ENCODE results near the gene SGSM1. TPM values are rescaled to one million over a fixed set of nuclear protein-coding genes. Genes with fewer than 3 reads are reported as not detected.

SGSM1 gene, protein sequence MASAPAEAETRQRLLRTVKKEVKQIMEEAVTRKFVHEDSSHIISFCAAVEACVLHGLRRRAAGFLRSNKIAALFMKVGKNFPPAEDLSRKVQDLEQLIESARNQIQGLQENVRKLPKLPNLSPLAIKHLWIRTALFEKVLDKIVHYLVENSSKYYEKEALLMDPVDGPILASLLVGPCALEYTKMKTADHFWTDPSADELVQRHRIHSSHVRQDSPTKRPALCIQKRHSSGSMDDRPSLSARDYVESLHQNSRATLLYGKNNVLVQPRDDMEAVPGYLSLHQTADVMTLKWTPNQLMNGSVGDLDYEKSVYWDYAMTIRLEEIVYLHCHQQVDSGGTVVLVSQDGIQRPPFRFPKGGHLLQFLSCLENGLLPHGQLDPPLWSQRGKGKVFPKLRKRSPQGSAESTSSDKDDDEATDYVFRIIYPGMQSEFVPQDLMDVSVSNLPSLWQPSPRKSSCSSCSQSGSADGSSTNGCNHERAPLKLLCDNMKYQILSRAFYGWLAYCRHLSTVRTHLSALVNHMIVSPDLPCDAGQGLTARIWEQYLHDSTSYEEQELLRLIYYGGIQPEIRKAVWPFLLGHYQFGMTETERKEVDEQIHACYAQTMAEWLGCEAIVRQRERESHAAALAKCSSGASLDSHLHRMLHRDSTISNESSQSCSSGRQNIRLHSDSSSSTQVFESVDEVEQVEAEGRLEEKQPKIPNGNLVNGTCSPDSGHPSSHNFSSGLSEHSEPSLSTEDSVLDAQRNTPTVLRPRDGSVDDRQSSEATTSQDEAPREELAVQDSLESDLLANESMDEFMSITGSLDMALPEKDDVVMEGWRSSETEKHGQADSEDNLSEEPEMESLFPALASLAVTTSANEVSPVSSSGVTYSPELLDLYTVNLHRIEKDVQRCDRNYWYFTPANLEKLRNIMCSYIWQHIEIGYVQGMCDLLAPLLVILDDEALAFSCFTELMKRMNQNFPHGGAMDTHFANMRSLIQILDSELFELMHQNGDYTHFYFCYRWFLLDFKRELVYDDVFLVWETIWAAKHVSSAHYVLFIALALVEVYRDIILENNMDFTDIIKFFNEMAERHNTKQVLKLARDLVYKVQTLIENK
- total RNA-seq, result 0.25 and 0.39 TPM in 2 replicates
- polyA plus RNA-seq, result not detected in 2 replicates

DNA sequence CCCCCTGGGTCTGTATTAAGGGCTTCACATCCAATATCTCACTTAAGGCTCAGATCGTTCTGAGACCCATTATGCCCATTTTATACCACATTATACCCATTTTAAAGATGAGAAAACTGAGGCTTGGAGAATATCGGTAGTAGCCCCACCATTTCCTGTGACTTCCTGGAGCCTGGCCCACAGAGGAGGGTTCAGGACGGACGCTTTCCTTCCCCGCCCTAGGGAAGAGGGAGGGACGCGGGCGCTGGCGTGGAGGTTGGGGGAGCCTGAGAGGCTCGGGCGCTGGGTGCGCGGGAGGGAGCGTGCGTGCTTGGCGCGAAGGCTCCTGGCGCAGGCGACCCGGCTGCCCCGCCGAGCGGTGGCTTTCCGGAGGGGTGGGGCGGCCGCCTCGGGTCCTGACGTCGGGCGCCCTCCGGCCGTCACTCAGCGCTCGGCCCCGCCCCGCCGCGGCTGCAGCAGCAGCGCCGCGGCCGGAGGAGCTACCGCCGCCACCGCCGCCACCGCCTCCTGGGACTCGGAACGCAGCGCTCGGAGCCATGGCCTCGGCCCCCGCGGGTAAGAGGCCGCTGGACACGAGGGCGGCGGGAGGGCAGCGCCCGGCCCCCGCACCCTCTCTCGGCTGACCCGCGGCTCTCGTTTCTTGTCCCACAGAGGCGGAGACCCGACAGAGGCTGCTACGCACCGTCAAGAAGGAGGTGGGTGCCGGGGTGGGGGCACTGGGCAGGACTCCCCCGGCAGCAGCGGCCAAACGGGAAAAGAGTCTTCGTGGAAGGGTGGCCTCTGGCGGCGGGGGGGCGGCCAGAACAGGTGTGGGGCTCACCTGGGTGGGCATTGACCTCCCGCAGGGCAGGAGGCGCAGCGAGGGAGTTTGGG lies at the start of gene SGSM1:
TSS of gene SGSM1 (plus strand) at position 422 of the 873 bp plus-strand sequence. CDS start at position 537, 115 bp downstream.
- Histone ChIP-seq H3K9me3 (ENCODE audit: low read depth) (no peaks in the 10 kb centered on the region), H3K27me3 (peaks cover 11% of the 10 kb centered on the region), H3K36me3 (no peaks in the 10 kb centered on the region), H3K4me3 (peak within 1 kb of the TSS; percentile 39), H3K4me1 (ENCODE audit: low read depth) (no peaks in the 10 kb centered on the region), H3K27ac (no peak within 1 kb of the TSS)
- TF ChIP-seq, protein P1, sequence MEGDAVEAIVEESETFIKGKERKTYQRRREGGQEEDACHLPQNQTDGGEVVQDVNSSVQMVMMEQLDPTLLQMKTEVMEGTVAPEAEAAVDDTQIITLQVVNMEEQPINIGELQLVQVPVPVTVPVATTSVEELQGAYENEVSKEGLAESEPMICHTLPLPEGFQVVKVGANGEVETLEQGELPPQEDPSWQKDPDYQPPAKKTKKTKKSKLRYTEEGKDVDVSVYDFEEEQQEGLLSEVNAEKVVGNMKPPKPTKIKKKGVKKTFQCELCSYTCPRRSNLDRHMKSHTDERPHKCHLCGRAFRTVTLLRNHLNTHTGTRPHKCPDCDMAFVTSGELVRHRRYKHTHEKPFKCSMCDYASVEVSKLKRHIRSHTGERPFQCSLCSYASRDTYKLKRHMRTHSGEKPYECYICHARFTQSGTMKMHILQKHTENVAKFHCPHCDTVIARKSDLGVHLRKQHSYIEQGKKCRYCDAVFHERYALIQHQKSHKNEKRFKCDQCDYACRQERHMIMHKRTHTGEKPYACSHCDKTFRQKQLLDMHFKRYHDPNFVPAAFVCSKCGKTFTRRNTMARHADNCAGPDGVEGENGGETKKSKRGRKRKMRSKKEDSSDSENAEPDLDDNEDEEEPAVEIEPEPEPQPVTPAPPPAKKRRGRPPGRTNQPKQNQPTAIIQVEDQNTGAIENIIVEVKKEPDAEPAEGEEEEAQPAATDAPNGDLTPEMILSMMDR (IDR thresholded peaks at IDR 0.05; ENCODE audit: low read depth, low read length), result no peak
- peak; percentile 68 to 93 for DNase-seq (ENCODE audit: low read depth in 1 of 2, low spot score in 1 of 2)

DNA sequence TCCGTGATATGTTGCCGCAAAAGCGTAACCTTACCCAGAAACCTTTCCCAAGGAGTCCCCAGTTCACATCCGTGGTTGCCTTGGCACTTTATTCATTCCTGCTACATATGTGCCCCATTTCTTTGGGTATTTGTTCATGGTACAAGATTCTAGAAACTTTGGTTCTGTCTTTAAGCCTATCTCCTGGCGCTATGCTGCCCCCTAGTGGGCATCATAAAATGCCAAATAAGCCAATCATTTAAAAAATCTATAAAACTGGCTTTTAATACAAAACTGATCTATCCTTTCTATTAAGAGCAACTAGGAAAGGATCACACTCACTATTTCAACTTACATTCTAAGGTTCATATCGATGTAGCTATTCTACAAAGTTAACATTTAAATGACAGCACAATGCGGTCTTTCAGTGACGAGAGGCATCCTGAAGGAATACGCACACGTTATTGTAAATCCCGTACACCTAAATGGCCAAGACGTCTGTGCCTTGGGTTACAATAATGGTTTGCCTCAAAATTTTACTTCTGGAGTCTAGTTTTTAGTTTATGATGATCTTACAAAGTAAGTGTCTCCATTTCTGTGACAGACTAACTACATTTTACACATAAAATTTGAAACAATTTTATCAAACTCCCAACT lies 47.7 kb upstream of the SGSM1 start:
- H3K9me3 ChIP-seq (ENCODE audit: low read depth), result no peaks in the 10 kb centered on the region
- no peaks in the 10 kb centered on the region for H3K27me3 ChIP-seq
- TF ChIP-seq, protein P1 (IDR thresholded peaks at IDR 0.05; ENCODE audit: low read depth, low read length), result peak; percentile 72
- H3K4me3 ChIP-seq, result no peak overlapping the region
- no peaks in the 10 kb centered on the region for H3K36me3 ChIP-seq
- DNase-seq (ENCODE audit: low read depth in 1 of 2, low spot score in 1 of 2), result peak; percentile 66 to 77
- H3K27ac ChIP-seq, result no peak overlapping the region
- no peaks in the 10 kb centered on the region for H3K4me1 ChIP-seq (ENCODE audit: low read depth)

DNA sequence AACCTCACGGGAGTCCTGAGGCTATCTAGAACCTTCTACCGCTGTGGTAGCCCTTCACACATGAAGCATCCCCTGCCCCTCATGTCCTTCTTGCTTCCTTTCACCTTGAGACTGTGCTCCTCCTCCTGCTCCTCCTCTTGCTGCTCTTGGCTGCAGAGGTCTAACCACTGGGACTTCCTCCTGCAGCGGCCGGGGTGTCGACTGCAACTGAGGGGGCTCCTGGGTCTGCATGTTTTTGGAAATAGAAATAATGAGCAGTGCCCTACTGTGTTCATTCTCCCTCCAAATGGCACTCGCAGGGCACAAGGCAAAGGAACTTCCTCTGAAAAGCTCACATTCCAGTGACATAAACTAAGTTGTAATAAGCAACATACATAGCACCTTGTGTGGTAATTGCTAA lies 46.2 kb upstream of the SGSM1 start:
- Histone ChIP-seq H3K27me3 (no peaks in the 10 kb centered on the region), H3K4me3 (no peak overlapping the region), H3K4me1 (ENCODE audit: low read depth) (no peaks in the 10 kb centered on the region), H3K9me3 (ENCODE audit: low read depth) (no peaks in the 10 kb centered on the region), H3K36me3 (no peaks in the 10 kb centered on the region), H3K27ac (no peak overlapping the region)
- no peak for DNase-seq (ENCODE audit: low read depth in 1 of 2, low spot score in 1 of 2)
- TF ChIP-seq, protein P1 (IDR thresholded peaks at IDR 0.05; ENCODE audit: low read depth, low read length), result no peak

DNA sequence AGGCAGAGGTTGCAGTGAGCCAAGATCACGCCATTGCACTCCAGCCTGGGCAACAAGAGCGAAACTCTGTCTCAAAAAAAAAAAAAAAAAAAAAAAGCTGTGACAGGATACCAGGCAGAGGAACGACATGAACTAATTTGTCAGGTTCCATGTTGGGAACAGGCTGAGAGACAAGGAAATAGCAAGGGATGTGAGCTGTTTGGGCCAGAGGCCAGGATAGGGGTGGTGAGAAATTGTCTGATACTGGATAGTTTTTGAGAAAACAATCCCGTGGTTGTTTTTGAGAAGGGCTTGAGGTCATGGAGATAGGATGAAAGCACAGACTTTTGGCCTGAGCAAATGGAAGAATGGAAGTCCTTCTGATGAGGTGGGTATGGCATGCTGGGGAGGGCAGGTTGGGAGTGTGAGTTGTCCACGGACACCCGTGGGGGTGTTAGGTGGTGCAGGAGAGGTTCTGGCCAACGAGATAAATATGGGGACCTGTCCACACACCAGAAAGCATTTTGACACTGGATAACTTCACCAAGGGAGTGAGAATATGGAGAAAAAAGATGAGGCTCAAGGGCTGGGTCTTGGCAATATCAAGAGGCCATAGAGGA lies 45.2 kb upstream of the SGSM1 start:
- TF ChIP-seq, protein P1 (IDR thresholded peaks at IDR 0.05; ENCODE audit: low read depth, low read length), result no peak
- H3K9me3 ChIP-seq (ENCODE audit: low read depth), result no peaks in the 10 kb centered on the region
- H3K4me1 ChIP-seq (ENCODE audit: low read depth), result no peaks in the 10 kb centered on the region
- no peak overlapping the region for H3K4me3 ChIP-seq
- H3K27ac ChIP-seq, result no peak overlapping the region
- DNase-seq (ENCODE audit: low read depth in 1 of 2, low spot score in 1 of 2), result peak in 1 of 2 donors; percentile 63
- H3K27me3 ChIP-seq, result no peaks in the 10 kb centered on the region
- no peaks in the 10 kb centered on the region for H3K36me3 ChIP-seq

All from cardiac muscle cell (in vitro differentiated cells and primary cell).